ENCODE data around the gene KPNA6. TPM values are rescaled to one million over a fixed set of nuclear protein-coding genes. Genes with fewer than 3 reads are reported as not detected.
A peak's percentile ranks its signal among the peaks of the same experiment; 100 is the strongest.

The KPNA6 gene
- total RNA-seq, 1 experiment from 2014 or later = 26.0 TPM

DNA sequence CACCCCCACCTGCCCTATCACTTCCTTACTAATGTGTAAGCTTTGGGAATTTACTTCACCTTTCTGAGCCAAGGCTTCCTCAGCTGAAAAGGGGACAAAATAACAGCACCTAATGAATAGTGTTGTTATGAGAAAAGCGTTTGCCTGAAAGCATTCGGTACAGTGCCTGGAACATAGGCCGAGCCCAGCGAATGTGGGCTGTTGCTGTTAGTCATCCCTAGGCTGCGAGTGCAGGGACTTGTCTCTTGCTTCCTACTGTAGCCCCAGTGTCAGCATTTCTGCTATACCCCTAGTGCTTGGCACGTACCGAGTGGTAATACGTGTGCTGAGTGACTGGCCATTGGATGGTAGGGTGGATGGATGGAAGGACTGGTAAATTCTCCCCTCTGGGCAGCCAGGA is 16.7 kb upstream of the KPNA6 start:
- peaks cover 17% of the 10 kb centered on the region for H3K36me3 ChIP-seq (ENCODE audit: insufficient read depth, low read length)
- H3K4me2 ChIP-seq (ENCODE audit: low read depth, low read length, poor library complexity, severe bottlenecking) = no peak overlapping the region
- H3K9me3 ChIP-seq (ENCODE audit: low read length) = no peaks in the 10 kb centered on the region
- no peak overlapping the region for H2AFZ ChIP-seq (ENCODE audit: low read length)
- DNase-seq = peak; percentile 37
- no peaks in the 10 kb centered on the region for H3K4me1 ChIP-seq (ENCODE audit: low read length)
- H3K9me2 ChIP-seq (replicated peaks; ENCODE audit: insufficient read depth, low read length) = no peaks in the 10 kb centered on the region
- H4K20me1 ChIP-seq (ENCODE audit: insufficient read depth, low read depth, low read length) = no peaks in the 10 kb centered on the region
- H3K27ac ChIP-seq (ENCODE audit: low read length) = no peak overlapping the region
- no peaks in the 10 kb centered on the region for H3K79me2 ChIP-seq (ENCODE audit: low read length)
- no peak overlapping the region for H3K9ac ChIP-seq (ENCODE audit: low read length)
- H3K4me3 ChIP-seq (ENCODE audit: low read length) = no peak overlapping the region
- H3K27me3 ChIP-seq (ENCODE audit: low read length) = no peaks in the 10 kb centered on the region

DNA sequence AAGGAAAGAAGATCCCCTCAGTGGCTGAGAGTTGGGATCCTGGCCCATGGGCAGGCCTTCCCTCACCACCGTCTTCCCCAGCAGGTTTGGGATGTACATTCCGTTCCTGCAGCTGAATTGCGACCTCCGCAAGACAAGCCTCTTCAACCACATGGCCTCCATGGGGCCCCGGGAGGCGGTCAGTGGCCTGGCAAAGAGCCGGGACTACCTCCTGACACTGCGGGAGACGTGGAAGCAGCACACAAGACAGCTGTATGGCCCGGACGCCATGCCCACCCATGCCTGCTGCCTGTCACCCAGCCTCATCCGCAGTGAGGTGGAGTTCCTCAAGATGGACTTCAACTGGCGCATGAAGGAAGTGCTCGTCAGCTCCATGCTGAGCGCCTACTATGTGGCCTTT is 16.3 kb upstream of the KPNA6 start:
- Histone ChIP-seq H3K4me3 (ENCODE audit: low read length) (no peak overlapping the region), H3K9ac (ENCODE audit: low read length) (no peak overlapping the region), H3K4me2 (ENCODE audit: low read depth, low read length, poor library complexity, severe bottlenecking) (no peak overlapping the region)

DNA sequence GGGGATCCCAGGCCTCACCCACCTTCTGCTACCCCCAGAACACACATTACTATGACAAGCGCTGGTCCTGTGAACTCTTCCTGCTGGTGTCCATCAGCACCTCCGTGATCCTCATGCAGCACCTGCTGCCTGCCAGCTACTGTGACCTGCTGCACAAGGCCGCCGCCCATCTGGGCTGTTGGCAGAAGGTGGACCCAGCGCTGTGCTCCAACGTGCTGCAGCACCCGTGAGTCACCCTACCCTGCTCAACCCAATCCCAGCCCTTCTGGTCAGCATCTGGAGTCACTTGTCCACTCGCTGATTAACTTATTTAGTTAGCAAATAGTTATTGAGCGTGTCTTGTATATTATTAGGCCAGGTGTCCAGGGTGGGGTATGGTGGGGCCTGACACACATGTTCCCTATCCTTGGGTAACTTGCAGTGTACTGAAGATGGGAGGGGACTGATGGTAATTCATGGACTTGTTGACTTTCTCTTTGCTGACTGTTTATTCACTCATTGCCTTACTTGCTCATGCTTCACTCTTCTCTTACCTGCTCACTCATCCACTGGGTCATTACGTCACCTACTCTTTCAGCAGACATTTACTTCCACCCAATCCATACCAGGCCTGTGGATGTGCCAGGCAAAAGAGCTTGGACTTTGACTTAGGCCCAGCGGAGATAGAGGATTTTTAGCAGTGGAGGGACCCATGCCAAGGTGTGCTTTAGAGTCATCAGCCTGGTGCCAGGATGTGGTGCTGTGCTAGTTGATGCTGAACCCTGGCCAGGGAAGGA is 12.9 kb upstream of the KPNA6 start:
- no peak overlapping the region for H2AFZ ChIP-seq (ENCODE audit: low read length)
- no peaks in the 10 kb centered on the region for H3K79me2 ChIP-seq (ENCODE audit: low read length)
- H3K4me3 ChIP-seq (ENCODE audit: low read length) = no peak overlapping the region
- no peaks in the 10 kb centered on the region for H3K9me3 ChIP-seq (ENCODE audit: low read length)
- no peaks in the 10 kb centered on the region for H4K20me1 ChIP-seq (ENCODE audit: insufficient read depth, low read depth, low read length)
- no peaks in the 10 kb centered on the region for H3K4me1 ChIP-seq (ENCODE audit: low read length)
- H3K9ac ChIP-seq (ENCODE audit: low read length) = no peak overlapping the region
- no peak for DNase-seq
- no peak overlapping the region for H3K27ac ChIP-seq (ENCODE audit: low read length)
- H3K27me3 ChIP-seq (ENCODE audit: low read length) = no peaks in the 10 kb centered on the region
- peaks cover 18% of the 10 kb centered on the region for H3K36me3 ChIP-seq (ENCODE audit: insufficient read depth, low read length)
- no peaks in the 10 kb centered on the region for H3K9me2 ChIP-seq (replicated peaks; ENCODE audit: insufficient read depth, low read length)
- H3K4me2 ChIP-seq (ENCODE audit: low read depth, low read length, poor library complexity, severe bottlenecking) = no peak overlapping the region

More for the DNA sequence above, 16.3 kb upstream of the KPNA6 start:
- H3K9me2 ChIP-seq (replicated peaks; ENCODE audit: insufficient read depth, low read length) = no peaks in the 10 kb centered on the region
- H3K79me2 ChIP-seq (ENCODE audit: low read length) = no peaks in the 10 kb centered on the region
- peaks cover 14% of the 10 kb centered on the region for H3K36me3 ChIP-seq (ENCODE audit: insufficient read depth, low read length)
- no peak overlapping the region for H2AFZ ChIP-seq (ENCODE audit: low read length)
- H3K27ac ChIP-seq (ENCODE audit: low read length) = no peak overlapping the region
- DNase-seq = no peak
- H3K27me3 ChIP-seq (ENCODE audit: low read length) = no peaks in the 10 kb centered on the region
- H3K9me3 ChIP-seq (ENCODE audit: low read length) = no peaks in the 10 kb centered on the region
- no peaks in the 10 kb centered on the region for H4K20me1 ChIP-seq (ENCODE audit: insufficient read depth, low read depth, low read length)
- no peaks in the 10 kb centered on the region for H3K4me1 ChIP-seq (ENCODE audit: low read length)

DNA sequence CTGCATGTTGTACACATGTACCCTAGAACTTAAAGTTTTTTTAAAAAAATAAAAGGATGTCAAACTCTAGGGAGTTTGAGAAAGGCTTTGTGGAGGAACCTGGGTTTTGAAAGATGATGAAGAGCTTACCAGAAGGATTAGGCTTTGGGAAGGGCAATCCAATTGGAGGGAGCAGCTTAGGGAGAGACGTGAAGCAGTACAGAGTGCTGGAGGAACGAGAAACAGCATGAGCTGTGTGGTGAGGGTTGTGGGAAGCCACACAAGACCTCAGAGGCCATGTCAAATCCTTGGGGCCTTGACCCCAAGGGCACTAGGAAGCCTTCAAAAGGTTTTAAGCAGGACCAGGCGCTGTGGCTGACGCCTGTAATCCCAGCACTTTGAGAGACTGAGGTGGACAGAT is 8.4 kb upstream of the KPNA6 start:
- Histone ChIP-seq H3K27me3 (ENCODE audit: low read length) (no peaks in the 10 kb centered on the region), H3K36me3 (ENCODE audit: insufficient read depth, low read length) (peaks cover 16% of the 10 kb centered on the region), H4K20me1 (ENCODE audit: insufficient read depth, low read depth, low read length) (no peaks in the 10 kb centered on the region), H3K4me2 (ENCODE audit: low read depth, low read length, poor library complexity, severe bottlenecking) (no peak overlapping the region), H3K9ac (ENCODE audit: low read length) (no peak overlapping the region), H3K4me3 (ENCODE audit: low read length) (no peak overlapping the region), H3K27ac (ENCODE audit: low read length) (no peak overlapping the region), H3K9me2 (replicated peaks; ENCODE audit: insufficient read depth, low read length) (no peaks in the 10 kb centered on the region), H3K79me2 (ENCODE audit: low read length) (no peaks in the 10 kb centered on the region), H2AFZ (ENCODE audit: low read length) (no peak overlapping the region), H3K4me1 (ENCODE audit: low read length) (no peaks in the 10 kb centered on the region), H3K9me3 (ENCODE audit: low read length) (no peaks in the 10 kb centered on the region)
- peak; percentile 11 for DNase-seq

DNA sequence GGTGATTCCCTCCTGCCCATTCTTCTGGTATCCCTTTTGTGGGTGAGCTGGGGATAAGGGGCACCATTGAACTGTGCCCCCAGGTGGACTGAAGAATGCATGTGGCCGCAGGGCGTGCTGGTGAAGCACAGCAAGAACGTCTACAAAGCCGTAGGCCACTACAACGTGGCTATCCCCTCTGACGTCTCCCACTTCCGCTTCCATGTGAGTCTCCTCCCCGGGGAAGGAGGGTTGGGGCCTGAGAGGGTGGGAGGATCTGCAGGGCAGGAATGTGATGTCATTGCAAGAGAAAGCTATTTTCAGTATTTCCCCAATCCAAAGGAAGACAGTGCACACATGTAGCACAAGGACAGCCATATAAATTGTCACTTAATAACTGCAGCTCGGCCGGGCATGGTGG is 7.5 kb upstream of the KPNA6 start:
- Histone ChIP-seq H3K79me2 (ENCODE audit: low read length) (no peaks in the 10 kb centered on the region), H3K4me2 (ENCODE audit: low read depth, low read length, poor library complexity, severe bottlenecking) (no peak overlapping the region), H3K9ac (ENCODE audit: low read length) (no peak overlapping the region), H2AFZ (ENCODE audit: low read length) (no peak overlapping the region), H4K20me1 (ENCODE audit: insufficient read depth, low read depth, low read length) (no peaks in the 10 kb centered on the region), H3K4me1 (ENCODE audit: low read length) (no peaks in the 10 kb centered on the region), H3K9me3 (ENCODE audit: low read length) (no peaks in the 10 kb centered on the region), H3K27ac (ENCODE audit: low read length) (no peak overlapping the region), H3K4me3 (ENCODE audit: low read length) (no peak overlapping the region), H3K27me3 (ENCODE audit: low read length) (no peaks in the 10 kb centered on the region), H3K36me3 (ENCODE audit: insufficient read depth, low read length) (peaks cover 11% of the 10 kb centered on the region), H3K9me2 (replicated peaks; ENCODE audit: insufficient read depth, low read length) (no peaks in the 10 kb centered on the region)
- peak; percentile 21 for DNase-seq

DNA sequence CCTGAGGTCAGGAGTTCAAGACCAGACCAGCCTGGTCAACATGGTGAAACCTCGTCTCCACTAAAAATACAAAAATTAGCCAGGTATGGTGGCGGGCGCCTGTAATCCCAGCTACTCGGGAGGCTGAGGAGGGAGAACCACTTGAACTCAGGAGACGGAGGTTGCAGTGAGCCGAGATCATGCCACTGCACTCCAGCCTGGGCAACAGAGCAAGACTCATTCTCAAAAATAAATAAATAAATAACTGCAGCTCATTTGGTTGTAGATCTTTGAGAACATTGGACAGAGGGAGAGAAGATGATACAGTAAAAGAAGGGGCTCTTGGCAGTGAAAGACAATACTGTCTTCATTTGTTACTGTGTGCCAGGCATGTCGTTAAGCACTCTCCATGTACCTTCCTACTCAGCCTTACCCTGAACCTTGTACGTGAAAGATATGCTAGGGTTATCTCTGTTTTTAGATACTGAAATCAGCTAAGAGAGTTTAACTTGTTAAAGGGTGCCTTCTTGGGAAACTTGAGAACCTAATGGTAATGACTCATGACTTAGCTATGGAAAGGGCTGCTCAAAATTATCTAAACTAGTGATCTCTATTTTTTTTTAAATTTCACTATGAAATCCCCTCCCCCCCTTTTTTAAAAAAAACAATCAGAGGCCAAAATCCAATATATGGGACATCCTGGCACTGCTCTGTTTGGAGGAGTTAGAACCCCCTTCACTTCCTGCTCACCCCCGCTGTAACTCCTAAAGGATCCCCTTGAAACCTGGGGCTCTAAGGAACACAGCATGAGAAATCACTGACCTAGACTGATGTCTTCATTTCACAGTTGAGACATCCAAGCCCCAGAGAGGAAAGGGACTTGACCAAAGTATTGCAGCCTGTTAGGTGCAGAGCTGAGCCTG is 6.8 kb upstream of the KPNA6 start:
- no peaks in the 10 kb centered on the region for H3K4me1 ChIP-seq (ENCODE audit: low read length)
- H3K4me3 ChIP-seq (ENCODE audit: low read length) = no peak overlapping the region
- H3K36me3 ChIP-seq (ENCODE audit: insufficient read depth, low read length) = peaks cover 5% of the 10 kb centered on the region
- H3K9me2 ChIP-seq (replicated peaks; ENCODE audit: insufficient read depth, low read length) = no peaks in the 10 kb centered on the region
- no peak overlapping the region for H2AFZ ChIP-seq (ENCODE audit: low read length)
- no peaks in the 10 kb centered on the region for H4K20me1 ChIP-seq (ENCODE audit: insufficient read depth, low read depth, low read length)
- no peak overlapping the region for H3K9ac ChIP-seq (ENCODE audit: low read length)
- H3K79me2 ChIP-seq (ENCODE audit: low read length) = no peaks in the 10 kb centered on the region
- peak; percentile 17 for DNase-seq
- H3K27ac ChIP-seq (ENCODE audit: low read length) = no peak overlapping the region
- H3K4me2 ChIP-seq (ENCODE audit: low read depth, low read length, poor library complexity, severe bottlenecking) = no peak overlapping the region
- no peaks in the 10 kb centered on the region for H3K9me3 ChIP-seq (ENCODE audit: low read length)
- H3K27me3 ChIP-seq (ENCODE audit: low read length) = no peaks in the 10 kb centered on the region

DNA sequence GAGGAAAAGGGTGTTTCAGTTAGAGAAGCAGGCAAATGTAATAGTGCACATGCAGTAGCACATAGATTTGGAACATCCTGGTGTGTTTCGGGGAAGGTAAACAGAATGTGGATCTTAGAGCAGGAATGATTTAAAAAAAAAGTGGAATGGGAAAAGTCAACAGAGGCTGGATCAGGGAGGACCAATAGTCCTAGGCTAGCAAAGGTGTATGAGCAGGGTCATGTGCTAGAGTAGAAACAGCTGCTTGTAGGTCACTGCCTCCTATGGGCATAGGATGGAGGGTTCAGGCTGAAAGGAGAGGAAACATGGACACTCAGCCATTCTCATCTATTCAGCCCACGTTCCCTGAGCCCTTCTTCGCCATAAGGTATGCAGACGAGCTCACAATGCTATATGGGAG is 3.7 kb upstream of the KPNA6 start:
- Histone ChIP-seq H3K27ac (ENCODE audit: low read length) (no peak overlapping the region), H3K4me1 (ENCODE audit: low read length) (peaks cover 7% of the 10 kb centered on the region; the same call in 1 of the 2 replicates), H4K20me1 (ENCODE audit: insufficient read depth, low read depth, low read length) (peaks cover 9% of the 10 kb centered on the region; the same call in 1 of the 2 replicates), H3K27me3 (ENCODE audit: low read length) (no peaks in the 10 kb centered on the region), H3K36me3 (ENCODE audit: insufficient read depth, low read length) (no peaks in the 10 kb centered on the region), H3K79me2 (ENCODE audit: low read length) (peaks cover 12% of the 10 kb centered on the region), H3K9me3 (ENCODE audit: low read length) (no peaks in the 10 kb centered on the region), H3K9me2 (replicated peaks; ENCODE audit: insufficient read depth, low read length) (no peaks in the 10 kb centered on the region), H3K4me3 (ENCODE audit: low read length) (no peak overlapping the region), H3K4me2 (ENCODE audit: low read depth, low read length, poor library complexity, severe bottlenecking) (no peak overlapping the region), H2AFZ (ENCODE audit: low read length) (no peak overlapping the region), H3K9ac (ENCODE audit: low read length) (no peak overlapping the region)
- DNase-seq = no peak

DNA sequence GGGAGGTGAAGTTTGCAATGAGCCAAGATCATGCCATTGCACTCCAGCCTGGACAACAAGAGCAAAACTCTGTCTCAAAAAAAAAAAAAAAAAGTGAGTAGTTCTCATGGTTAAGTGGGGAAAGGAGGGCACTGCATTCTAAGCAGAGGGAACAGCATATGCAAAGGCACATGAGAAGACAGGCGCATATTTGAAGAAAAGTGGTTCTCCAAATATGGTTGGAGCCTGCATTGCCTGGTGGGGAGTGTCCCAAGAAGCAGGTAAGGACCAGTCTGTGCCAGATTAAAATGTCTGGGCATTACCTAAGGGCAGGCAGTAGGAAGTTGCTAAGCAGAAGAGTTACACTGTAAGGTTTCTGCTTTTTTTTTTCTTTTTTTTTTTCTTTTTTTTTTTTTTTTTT is 2.5 kb upstream of the KPNA6 start:
- no peak for DNase-seq
- H3K36me3 ChIP-seq (ENCODE audit: insufficient read depth, low read length) = no peaks in the 10 kb centered on the region
- no peak overlapping the region for H2AFZ ChIP-seq (ENCODE audit: low read length)
- no peaks in the 10 kb centered on the region for H3K9me2 ChIP-seq (replicated peaks; ENCODE audit: insufficient read depth, low read length)
- H3K9me3 ChIP-seq (ENCODE audit: low read length) = no peaks in the 10 kb centered on the region
- no peak overlapping the region for H3K4me2 ChIP-seq (ENCODE audit: low read depth, low read length, poor library complexity, severe bottlenecking)
- peaks cover 17% of the 10 kb centered on the region for H3K4me1 ChIP-seq (ENCODE audit: low read length)
- H3K9ac ChIP-seq (ENCODE audit: low read length) = no peak overlapping the region
- H4K20me1 ChIP-seq (ENCODE audit: insufficient read depth, low read depth, low read length) = peaks cover 11% of the 10 kb centered on the region; the same call in 1 of the 2 replicates
- no peak overlapping the region for H3K4me3 ChIP-seq (ENCODE audit: low read length)
- peaks cover 24% of the 10 kb centered on the region for H3K79me2 ChIP-seq (ENCODE audit: low read length)
- H3K27me3 ChIP-seq (ENCODE audit: low read length) = no peaks in the 10 kb centered on the region
- no peak overlapping the region for H3K27ac ChIP-seq (ENCODE audit: low read length)
